Stimulated activated CD8-positive, alpha-beta memory T cell treated with anti-CD3 and anti-CD28 coated beads, Interleukin-4, amount 100 ng/mL, for 24 hours (primary cell): ENCODE data around the gene POLR2A.

ENCODE experiments used
- DNase-seq: peaks from one replicate; pipeline ENCODE4 v3.0.0-alpha.2; 2020; ENCODE audit warnings: low read depth

POLR2A gene

DNA sequence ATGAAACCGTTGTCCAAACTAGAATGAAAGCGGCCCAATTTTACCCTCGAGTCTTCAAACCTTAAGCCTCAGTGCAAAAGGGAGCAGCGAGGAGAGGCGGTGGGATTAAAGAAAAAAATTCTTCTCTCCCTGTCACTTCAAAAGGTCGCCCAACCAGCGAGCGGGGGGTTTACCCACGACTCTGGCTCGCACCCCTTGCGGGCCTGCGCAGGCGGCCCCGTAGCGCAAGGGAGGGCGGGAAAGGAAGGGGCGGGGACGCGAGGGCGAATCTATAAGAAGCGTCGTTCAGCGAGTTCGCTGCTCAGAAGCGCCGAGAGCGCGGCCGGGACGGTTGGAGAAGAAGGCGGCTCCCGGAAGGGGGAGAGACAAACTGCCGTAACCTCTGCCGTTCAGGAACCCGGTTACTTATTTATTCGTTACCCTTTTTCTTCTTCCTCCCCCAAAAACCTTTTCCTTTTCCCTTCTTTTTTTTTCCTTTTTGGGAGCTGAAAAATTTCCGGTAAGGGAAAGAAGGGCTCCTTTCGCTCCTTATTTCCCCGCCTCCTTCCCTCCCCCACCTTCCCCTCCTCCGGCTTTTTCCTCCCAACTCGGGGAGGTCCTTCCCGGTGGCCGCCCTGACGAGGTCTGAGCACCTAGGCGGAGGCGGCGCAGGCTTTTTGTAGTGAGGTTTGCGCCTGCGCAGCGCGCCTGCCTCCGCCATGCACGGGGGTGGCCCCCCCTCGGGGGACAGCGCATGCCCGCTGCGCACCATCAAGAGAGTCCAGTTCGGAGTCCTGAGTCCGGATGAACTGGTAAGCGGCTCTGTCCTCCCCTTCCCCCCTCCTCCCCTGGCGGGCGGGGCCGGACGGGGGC, at the start of gene POLR2A:
Gene POLR2A (plus strand): TSS at position 300 of the 852 bp plus-strand sequence.
- DNase-seq: peak; percentile 96

GRCh38 chr17:7435676-7436555, 48.2 kb upstream of the POLR2A start:
- no peak for DNase-seq

DNA sequence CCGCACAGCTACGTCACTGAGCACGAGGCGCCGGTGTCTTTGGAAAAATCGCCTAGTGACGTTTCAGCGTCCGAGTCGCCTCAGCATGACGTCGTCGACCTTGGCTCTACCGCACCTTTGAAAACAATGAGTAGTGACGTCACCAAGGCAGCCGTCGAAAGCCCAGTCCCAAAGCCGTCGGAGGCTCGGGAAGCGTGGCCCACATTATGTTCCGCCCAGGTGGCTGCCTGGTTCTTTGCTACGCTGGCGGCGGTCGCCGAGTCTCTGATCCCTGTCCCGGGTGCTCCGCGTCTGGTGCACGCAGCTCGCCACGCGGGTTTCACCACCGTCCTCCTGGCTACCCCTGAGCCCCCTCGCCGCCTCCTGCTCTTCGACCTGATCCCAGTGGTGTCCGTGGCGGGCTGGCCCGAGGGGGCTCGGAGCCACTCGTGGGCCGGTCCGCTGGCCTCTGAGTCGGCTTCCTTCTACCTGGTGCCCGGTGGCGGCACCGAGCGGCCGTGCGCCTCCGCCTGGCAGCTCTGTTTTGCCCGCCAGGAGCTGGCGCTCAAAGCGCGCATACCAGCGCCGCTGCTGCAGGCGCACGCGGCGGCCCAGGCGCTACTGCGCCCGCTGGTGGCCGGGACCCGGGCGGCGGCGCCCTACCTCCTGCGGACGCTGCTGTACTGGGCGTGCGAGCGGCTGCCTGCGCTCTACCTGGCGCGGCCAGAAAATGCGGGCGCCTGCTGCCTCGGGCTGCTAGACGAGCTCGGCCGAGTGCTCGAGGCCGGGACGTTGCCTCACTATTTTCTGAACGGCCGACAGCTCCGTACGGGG, 47.4 kb upstream of the POLR2A start:
- peak; percentile 70 for DNase-seq

DNA sequence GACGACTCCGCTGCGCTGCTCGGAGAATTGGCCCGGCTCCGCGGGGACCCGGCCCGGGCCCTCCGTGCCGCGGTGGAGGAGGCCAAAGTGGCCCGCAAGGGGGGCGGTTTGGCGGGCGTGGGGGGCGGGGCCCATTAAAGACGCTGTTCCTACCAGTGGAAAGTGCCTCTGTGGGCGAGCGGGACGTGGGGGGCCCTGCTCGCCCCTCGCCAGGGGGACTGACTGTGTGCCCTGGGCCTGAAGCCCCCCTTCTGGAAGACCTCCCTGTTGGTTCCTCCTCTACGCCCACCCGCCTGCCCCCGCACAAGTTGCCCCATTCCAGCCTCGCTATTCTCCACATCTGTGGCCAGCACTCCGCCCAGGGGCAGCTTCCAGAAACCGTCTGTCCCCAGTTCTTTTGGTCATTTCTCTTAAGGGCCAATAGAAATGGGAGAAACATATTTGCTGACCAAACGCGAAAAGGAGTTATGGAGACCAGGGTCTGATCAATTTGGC, 46.8 kb upstream of the POLR2A start:
- DNase-seq: no peak

DNA sequence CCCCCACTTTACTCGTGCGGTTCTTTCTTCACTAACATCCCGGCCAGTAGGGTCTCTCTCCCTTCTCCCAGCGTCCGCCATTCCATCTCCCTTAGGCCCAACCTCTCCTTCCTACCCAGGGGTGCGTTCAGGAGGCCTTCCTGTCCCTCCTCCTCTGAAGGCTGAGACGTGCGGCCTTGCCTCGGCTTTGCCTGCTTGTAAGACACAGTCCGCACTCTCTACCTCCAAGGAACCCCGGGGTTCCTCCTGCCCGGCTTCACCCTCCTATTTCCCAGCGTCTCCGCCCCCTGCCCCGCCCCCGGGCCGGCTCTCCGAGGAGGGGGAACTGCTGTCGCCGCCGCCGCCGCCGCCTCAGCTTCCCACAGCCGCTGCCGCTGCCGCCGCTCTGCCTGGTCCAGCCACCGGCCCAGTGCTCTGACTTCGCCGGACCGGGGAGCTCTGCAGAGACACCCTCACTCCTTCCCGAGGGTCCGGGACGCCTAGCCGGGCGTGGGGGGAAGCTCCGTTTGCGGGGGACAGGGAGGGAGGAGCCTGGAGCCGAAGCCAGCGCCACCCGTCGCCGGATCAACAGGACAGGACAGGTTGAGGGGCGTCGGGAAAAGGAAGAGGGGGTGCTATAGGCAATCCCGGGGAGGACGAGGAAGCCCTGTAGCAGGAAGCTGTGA, 46.1 kb upstream of the POLR2A start:
- peak; percentile 56 for DNase-seq

- DNase-seq: no peak
Observed at GRCh38 chr17:7438656-7439460, 45.3 kb upstream of the POLR2A start.

DNA sequence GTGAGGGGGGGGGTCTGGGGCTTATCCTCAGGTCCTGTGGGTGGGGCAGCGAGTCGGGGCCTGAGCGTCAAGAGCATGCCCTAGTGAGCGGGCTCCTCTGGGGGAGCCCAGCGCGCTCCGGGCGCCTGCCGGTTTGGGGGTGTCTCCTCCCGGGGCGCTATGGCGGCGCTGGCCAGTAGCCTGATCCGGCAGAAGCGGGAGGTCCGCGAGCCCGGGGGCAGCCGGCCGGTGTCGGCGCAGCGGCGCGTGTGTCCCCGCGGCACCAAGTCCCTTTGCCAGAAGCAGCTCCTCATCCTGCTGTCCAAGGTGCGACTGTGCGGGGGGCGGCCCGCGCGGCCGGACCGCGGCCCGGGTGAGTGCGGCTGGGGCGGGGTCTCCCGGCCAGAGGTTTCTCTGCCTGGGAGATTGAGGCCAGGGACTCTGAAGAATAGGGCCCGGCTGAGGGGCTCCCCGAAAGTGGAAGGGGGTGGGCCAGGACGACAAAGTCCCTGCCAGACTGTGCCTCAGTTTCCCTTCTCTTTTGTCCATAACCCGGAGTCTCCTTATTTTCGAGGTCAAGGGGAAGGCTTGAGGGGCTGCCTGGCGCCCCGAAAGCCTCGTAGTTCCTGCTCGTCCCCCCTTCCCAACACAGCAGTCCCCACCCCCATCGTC, 44.6 kb upstream of the POLR2A start, which contains the start of gene FGF11:
Gene FGF11 (plus strand): TSS at position 51 of the 651 bp plus-strand sequence. CDS start 109 bp downstream, at position 160.
- DNase-seq: no peak

DNA sequence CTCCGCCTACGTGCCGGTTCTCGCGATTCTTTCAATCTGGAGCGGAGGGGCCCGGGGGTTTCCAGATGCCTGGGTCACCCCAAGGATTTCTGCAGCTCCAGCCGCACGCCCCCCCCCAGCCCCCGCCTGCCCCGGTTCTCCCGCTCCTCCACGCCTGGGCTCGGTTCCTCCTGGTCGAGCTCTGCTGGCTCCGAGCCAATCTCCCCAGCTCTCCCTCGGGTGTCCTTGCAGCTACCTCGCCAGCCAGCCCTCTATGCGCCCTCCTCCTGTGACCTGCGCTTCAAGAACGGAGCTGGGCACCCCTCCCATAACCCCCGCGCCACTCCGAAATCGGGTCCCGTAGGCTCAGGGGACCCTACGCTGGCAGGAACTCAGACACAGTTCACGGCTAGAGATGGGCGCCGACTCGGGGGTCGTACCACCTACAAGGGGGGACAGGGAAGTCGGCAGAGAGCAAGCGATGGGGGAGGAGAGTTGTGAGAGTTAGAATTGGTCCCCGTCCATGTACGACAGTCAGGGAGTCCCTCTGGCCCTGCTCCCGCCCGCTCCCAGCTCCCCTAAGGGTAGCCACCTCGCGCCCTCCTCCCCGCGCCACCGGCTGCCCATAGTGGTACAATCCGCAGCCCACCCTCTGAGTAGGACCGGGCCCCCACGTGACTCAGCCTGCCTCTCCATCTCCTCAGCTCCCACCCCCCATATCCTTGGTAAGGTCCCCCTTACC, 43.9 kb upstream of the POLR2A start:
- DNase-seq: no peak

GRCh38 chr17:7440834-7441195, 43.4 kb upstream of the POLR2A start:
- no peak for DNase-seq

- DNase-seq: no peak
Observed at GRCh38 chr17:7441266-7441665, 42.9 kb upstream of the POLR2A start.

DNA sequence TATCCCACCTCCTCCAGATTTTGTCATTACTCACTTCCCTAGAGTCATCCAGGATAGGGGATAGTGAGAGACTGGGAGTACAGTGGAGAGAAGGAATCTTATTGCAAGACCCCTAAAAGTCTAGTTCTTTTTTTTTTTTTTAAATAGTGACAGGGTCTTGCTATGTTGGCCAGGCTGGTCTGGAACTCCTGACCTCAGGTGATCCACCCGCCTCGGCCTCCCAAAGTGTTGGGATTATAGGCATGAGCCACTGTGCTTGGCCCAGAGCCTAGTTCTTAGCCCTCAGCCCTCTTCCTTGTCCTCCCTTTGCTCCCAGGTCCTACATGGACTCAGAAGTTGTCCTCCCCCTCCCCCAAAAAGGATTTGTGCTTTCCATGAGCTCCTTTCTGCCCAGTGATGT, 42.0 kb upstream of the POLR2A start:
- DNase-seq: no peak

GRCh38 chr17:7443499-7444485, 40.4 kb upstream of the POLR2A start:
- no peak for DNase-seq

- DNase-seq: no peak
Observed at GRCh38 chr17:7444682-7445618, 39.2 kb upstream of the POLR2A start, which contains the start of gene CHRNB1. Gene CHRNB1 (plus strand): TSS chr17:7445061. CDS start chr17:7445128, 67 bp downstream.

DNA sequence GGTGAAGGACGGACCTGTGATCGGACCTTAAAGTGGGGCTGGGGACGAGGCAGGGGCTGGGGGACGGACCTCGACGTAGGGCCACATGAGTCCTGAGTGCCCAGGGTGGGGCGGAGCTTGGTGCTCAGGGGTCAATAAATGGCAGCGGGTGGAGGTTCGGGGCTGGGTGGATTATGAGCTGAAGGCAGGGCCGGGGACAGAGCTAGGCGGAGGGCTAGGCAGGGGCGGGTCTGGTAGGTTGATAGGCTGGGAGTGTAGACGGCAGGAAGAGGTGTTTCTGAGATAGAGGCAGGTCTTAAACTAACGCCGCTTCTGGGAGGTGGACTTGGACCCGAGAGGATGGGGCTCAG, 38.6 kb upstream of the POLR2A start:
- DNase-seq: no peak

- DNase-seq: no peak
Observed at GRCh38 chr17:7448461-7448860, 35.7 kb upstream of the POLR2A start.

DNA sequence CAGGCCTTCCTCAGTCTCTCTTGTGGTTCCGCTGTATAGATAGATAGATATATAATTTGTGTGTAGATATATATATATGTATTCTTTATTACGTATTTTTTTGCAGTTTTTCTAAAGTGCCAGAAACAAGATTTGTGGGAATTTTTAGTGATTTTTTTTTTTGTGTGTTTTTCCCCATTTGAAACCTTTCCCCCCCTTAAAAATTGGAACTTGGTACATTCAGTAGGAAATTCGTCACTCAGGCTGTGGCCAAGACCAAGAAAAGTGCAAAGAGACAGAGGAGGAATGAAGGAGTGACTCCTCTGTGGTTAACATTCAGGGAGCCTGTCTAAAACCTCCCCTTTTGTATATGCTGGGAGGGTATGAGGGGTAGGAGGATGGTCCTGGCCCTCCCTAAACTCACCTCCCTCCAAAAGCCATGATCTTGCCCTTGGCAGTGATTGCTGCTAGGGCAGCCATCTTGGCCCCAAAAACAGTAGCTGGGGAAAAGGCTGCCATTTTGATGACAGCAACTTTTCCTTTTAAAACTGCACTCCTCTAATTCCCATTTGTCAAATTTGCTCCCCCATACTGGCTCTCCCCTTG, 24.1 kb upstream of the POLR2A start:
- no peak for DNase-seq
